ENCODE results near the gene GCNA.
"Not testable (repeated sequence)": the region's sequence is repeated elsewhere in the genome, so short reads cannot be mapped to it uniquely, and the experiment has no call there.

GCNA gene

GRCh38 chrX:71578253-71579135 lies at the start of gene GCNA:
Gene GCNA (plus strand): TSS chrX:71578437. CDS start chrX:71580822, 2,385 bp downstream.
- DNase-seq (ENCODE audit: low spot score): no peak

GRCh38 chrX:71532078-71532752 lies 46.0 kb upstream of the GCNA start:
- DNase-seq (ENCODE audit: low spot score): no peak

GRCh38 chrX:71532753-71533425 lies 45.3 kb upstream of the GCNA start, which contains the start of gene OGT:
Gene OGT (plus strand): TSS chrX:71533104. CDS start chrX:71533300, 196 bp downstream.
- peak; percentile 92 for DNase-seq (ENCODE audit: low spot score)

GRCh38 chrX:71533516-71533850 lies 44.8 kb upstream of the GCNA start:
- DNase-seq (ENCODE audit: low spot score): no peak

- no peak for DNase-seq (ENCODE audit: low spot score)
Measured at GRCh38 chrX:71533851-71534561, 44.2 kb upstream of the GCNA start.

- DNase-seq (ENCODE audit: low spot score): no peak
Measured at GRCh38 chrX:71534773-71535544, 43.3 kb upstream of the GCNA start.

- DNase-seq (ENCODE audit: low spot score): no peak
Measured at GRCh38 chrX:71536285-71536684, 42.0 kb upstream of the GCNA start.

- no peak for DNase-seq (ENCODE audit: low spot score)
Measured at GRCh38 chrX:71537743-71538142, 40.5 kb upstream of the GCNA start.

GRCh38 chrX:71540801-71541200 lies 37.4 kb upstream of the GCNA start:
- no peak for DNase-seq (ENCODE audit: low spot score)

- no peak for DNase-seq (ENCODE audit: low spot score)
Measured at GRCh38 chrX:71541210-71542022, 36.8 kb upstream of the GCNA start.

- no peak for DNase-seq (ENCODE audit: low spot score)
Measured at GRCh38 chrX:71542411-71542810, 35.8 kb upstream of the GCNA start.

GRCh38 chrX:71542825-71543224 lies 35.4 kb upstream of the GCNA start:
- no peak for DNase-seq (ENCODE audit: low spot score)

GRCh38 chrX:71543316-71543715 lies 34.9 kb upstream of the GCNA start:
- DNase-seq (ENCODE audit: low spot score): peak; percentile 28

GRCh38 chrX:71545364-71545763 lies 32.9 kb upstream of the GCNA start:
- DNase-seq (ENCODE audit: low spot score): no peak

- no peak for DNase-seq (ENCODE audit: low spot score)
Measured at GRCh38 chrX:71546879-71547278, 31.4 kb upstream of the GCNA start.

GRCh38 chrX:71547339-71547738 lies 30.9 kb upstream of the GCNA start:
- DNase-seq (ENCODE audit: low spot score): no peak

GRCh38 chrX:71549986-71550385 lies 28.3 kb upstream of the GCNA start:
- no peak for DNase-seq (ENCODE audit: low spot score)

- DNase-seq (ENCODE audit: low spot score): no peak
Measured at GRCh38 chrX:71550578-71550977, 27.7 kb upstream of the GCNA start.

- no peak for DNase-seq (ENCODE audit: low spot score)
Measured at GRCh38 chrX:71556036-71556435, 22.2 kb upstream of the GCNA start.

GRCh38 chrX:71558920-71559319 lies 19.3 kb upstream of the GCNA start:
- no peak for DNase-seq (ENCODE audit: low spot score)

- DNase-seq (ENCODE audit: low spot score): not testable (repeated sequence)
Measured at GRCh38 chrX:71559773-71560172, 18.5 kb upstream of the GCNA start.
